Heart left ventricle (tissue), 13 donors: ENCODE results near the gene SFRP5.

Experiments
- CTCF ChIP-seq, 12 donors: fragments of 200-600 bp; sonication (generic) in 4 of 12; IDR thresholded peaks; one replicate each; pipeline versions ENCODE4 v1.5.0 to v1.8.0; 2018 to 2022; ENCODE audit warnings: antibody characterized with exemption in 12 of 12, mild to moderate bottlenecking in 5 of 12
- POLR2A ChIP-seq, 2 donors: fragments of 450-650 bp; IDR thresholded peaks; one replicate each; pipeline ENCODE4 v1.6.1; 2017; ENCODE audit warnings: antibody characterized with exemption in 2 of 2, mild to moderate bottlenecking in 2 of 2, moderate library complexity in 2 of 2
- donor health status: ischemic (EF 13 %, LVEDD 7.1; RV severe dilation, severe dysfunction).
- donor health status: DM: no; HTN: yes; CAD: no.
- donor health status: DM: no; HTN: no; CAD: no.
- donor health status: ischemic (EF 25% LVEDD 6.9; RV normal size, moderate dysfunction).
- donor health status: ischemic (EF 25% LVEDD 5.7; RV mildly dilated, moderate dysfunction).
- donor health status: ischemic (EF 35%, LVEDD 5.7; RV mildly dilated, moderate dysfunction).
- donor health status: nonischemic (EF 11% LVEDD 7.7; RV severe dilation, severe dysfunction).
- donor health status: DM: yes; HTN: yes; CAD: no.
- donor health status: PGD.
- donor health status: ischemic (EF 29% LVEDD 5.4; RV normal size, mild dysfunction).
- donor health status: nonischemic (EF 23%, LVEDD 6.1; RV moderate dilation, normal function).

GRCh38 chr10:97774811-97775294, 3.1 kb upstream of the SFRP5 start:
- TF ChIP-seq POLR2A (IDR thresholded peaks at IDR 0.05), result no peak
- no peak for TF ChIP-seq CTCF (IDR thresholded peaks at IDR 0.05)
